HUES48 (cell line): Measurements from ENCODE around the gene AP4M1.
A peak's percentile ranks its signal among the peaks of the same experiment; 100 is the strongest.

ENCODE experiments used
- H3K27ac ChIP-seq: one replicate; pipeline ENCODE4 v1.7.0; 2013; ENCODE audit warnings: low read depth, low read length, inconsistent platforms
- H3K27me3 ChIP-seq: 2 replicates; pipeline ENCODE4 v1.6.1; 2013; ENCODE audit warnings: mild to moderate bottlenecking, low read length; ENCODE audit not compliant: control insufficient read depth, insufficient read depth
- H3K36me3 ChIP-seq: 2 replicates; pipeline ENCODE4 v1.6.1; 2013; ENCODE audit warnings: low read length; ENCODE audit not compliant: control insufficient read depth, insufficient read depth
- H3K4me1 ChIP-seq: 2 replicates; pipeline ENCODE4 v1.6.1; 2013; ENCODE audit warnings: mild to moderate bottlenecking, low read length; ENCODE audit not compliant: control insufficient read depth, insufficient read depth
- H3K4me3 ChIP-seq: 2 replicates; pipeline ENCODE4 v1.5.1; 2013; ENCODE audit warnings: mild to moderate bottlenecking, low read depth, low read length
- H3K9ac ChIP-seq: 2 replicates; pipeline ENCODE4 v1.6.1; 2013; ENCODE audit warnings: mild to moderate bottlenecking, low read depth, low read length, moderate library complexity
- H3K9me3 ChIP-seq: 2 replicates; pipeline ENCODE4 v1.6.1; 2013; ENCODE audit warnings: low read length; ENCODE audit not compliant: control insufficient read depth, insufficient read depth

The AP4M1 gene

DNA sequence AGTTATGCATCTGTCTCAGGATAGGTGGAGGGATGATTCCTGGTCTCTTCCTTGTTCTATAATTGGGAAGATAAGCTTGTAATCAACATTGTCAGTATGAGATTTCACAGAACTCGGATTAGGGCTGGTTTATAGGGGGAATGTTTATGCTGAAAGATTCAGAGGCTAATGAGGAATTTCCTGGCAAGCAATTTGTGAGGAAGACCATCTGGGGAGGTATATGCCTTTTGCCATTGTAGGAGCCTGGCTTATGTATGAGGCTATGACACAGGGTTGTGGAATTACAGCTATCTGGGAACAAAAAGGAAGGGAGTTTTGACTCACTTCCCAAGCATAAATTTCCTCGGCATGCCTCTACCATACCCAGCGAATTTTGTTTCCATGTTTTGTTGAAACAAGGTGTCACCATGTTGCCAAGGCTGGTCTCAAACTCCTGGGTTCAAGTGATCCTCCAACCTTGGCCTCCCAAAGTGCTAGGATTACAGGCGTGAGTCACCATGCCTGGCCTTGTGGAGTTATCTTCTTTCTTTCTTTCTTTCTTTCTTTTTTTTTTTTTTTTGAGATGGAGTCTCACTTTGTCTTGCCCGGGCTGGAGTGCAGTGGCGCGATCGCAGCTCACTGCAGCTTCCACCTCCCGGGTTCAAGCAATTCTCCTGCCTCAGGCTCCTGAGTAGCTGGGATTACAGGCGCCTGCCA lies 14.2 kb upstream of the AP4M1 start:
- Histone ChIP-seq H3K27me3 (no peaks in the 10 kb centered on the region), H3K27ac (peak overlapping the region; percentile 91), H3K4me3 (no peak overlapping the region), H3K9ac (no peak overlapping the region), H3K9me3 (no peaks in the 10 kb centered on the region), H3K36me3 (peaks cover 21% of the 10 kb centered on the region), H3K4me1 (peaks cover 17% of the 10 kb centered on the region)

DNA sequence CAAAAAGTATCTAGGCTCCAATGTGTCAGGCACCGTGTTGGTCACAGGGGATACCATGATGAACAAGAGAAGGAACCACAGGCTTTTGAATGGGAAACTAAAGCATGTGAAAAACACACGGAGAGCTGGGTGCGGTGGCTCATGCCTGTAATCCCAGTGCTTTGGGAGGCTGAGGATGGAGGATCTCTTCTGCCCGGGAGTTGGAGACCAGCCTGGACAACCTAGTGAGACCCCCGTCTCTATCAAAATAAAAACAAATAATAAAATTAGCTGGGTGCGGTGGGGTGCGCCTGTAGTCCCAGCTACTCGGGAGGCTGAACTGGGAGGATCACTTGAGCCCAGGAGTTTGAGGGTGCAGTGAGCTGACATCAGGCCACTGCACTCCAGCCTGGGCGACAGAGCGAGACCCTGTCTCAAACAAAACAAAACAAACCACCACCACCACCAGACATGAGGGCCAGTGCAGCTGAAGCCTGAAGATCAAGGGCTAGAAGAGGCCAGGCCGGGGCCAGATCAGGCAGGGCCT lies 13.3 kb upstream of the AP4M1 start:
- peak overlapping the region; percentile 91 for H3K27ac ChIP-seq
- H3K4me1 ChIP-seq = peaks cover 11% of the 10 kb centered on the region
- H3K36me3 ChIP-seq = peaks cover 30% of the 10 kb centered on the region
- peak overlapping the region; percentile 61 for H3K9ac ChIP-seq
- H3K4me3 ChIP-seq = peak overlapping the region; percentile 95
- no peaks in the 10 kb centered on the region for H3K27me3 ChIP-seq
- no peaks in the 10 kb centered on the region for H3K9me3 ChIP-seq

DNA sequence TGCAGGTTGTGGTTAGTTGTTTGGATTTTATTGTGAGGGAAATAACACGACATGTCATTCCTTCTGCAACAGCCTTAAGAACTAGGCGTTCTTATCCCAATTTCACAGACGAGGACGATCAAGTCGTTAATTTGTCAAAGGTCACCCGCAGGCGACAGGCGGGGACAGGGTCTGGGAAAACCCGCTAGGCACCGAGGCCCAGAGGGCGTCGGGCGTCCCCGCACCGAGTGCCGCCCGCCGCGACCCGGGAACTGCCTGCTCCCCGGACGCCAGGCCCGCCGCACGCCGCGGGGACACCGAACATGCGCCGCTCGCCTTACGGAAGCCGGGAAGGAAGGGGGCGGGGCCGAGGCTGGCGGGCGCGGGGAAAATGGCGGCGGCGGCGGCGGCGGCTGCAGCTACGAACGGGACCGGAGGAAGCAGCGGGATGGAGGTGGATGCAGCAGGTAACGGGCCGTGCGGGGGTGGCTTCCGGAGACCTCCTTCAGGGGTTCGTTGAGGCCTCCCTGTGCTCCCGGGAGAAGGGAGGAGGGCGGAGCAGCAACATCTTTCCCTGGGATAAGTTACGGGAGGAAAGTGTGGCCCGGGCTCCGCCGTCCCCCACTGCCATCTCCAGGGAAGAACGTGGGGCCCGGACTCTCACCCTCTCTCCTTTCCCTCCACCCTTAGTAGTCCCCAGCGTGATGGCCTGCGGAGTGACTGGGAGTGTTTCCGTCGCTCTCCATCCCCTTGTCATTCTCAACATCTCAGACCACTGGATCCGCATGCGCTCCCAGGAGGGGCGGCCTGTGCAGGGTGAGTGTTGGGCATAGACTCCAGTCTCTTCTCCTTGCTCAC lies 12.6 kb upstream of the AP4M1 start, which contains the start of gene COPS6:
Gene COPS6, plus strand, starts transcription at position 349 of the 837 bp plus-strand sequence. Its CDS starts 22 bp downstream, at position 371.
- H3K27me3 ChIP-seq = no peaks in the 10 kb centered on the region
- H3K9me3 ChIP-seq = no peaks in the 10 kb centered on the region
- H3K4me3 ChIP-seq = peak within 1 kb of the TSS; percentile 95
- peaks cover 7% of the 10 kb centered on the region; the same call in 1 of the 2 replicates for H3K4me1 ChIP-seq
- peak within 1 kb of the TSS; percentile 91 for H3K9ac ChIP-seq
- peak within 1 kb of the TSS; percentile 91 for H3K27ac ChIP-seq
- peaks cover 37% of the 10 kb centered on the region for H3K36me3 ChIP-seq

DNA sequence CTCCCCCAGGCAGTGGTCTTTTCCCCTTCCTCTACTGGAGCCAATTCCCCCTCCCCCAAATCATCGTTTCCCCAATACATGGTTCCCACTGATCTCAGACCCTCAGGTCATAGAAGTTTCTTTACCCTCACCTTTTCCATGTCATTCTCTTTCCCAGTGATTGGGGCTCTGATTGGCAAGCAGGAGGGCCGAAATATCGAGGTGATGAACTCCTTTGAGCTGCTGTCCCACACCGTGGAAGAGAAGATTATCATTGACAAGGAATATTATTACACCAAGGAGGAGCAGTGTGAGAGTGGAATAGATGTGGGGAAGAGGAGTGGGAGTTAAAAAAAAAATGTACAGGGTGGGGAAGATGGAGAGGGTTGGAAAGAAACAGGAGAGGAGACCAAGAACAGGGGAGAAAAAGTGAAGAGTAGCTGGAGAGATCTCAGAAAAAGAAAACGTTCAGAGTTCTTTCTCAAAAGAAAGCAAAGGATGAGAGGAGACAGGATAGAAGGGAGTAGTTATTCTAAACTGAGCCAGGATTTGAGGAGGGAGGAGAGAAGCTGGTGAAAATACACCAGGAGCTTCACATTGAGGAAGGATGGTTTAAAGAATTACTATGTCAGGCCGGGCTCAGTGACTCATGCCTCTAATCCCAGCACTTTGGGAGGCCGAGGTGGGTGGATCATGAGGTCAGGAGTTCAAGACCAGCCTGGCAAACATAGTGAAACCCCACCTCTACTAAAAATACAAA lies 11.8 kb upstream of the AP4M1 start:
- Histone ChIP-seq H3K36me3 (peaks cover 45% of the 10 kb centered on the region), H3K9me3 (no peaks in the 10 kb centered on the region), H3K9ac (peak overlapping the region; percentile 91), H3K27me3 (no peaks in the 10 kb centered on the region), H3K27ac (peak overlapping the region; percentile 91), H3K4me3 (peak overlapping the region; percentile 95), H3K4me1 (peaks cover 7% of the 10 kb centered on the region; the same call in 1 of the 2 replicates)

DNA sequence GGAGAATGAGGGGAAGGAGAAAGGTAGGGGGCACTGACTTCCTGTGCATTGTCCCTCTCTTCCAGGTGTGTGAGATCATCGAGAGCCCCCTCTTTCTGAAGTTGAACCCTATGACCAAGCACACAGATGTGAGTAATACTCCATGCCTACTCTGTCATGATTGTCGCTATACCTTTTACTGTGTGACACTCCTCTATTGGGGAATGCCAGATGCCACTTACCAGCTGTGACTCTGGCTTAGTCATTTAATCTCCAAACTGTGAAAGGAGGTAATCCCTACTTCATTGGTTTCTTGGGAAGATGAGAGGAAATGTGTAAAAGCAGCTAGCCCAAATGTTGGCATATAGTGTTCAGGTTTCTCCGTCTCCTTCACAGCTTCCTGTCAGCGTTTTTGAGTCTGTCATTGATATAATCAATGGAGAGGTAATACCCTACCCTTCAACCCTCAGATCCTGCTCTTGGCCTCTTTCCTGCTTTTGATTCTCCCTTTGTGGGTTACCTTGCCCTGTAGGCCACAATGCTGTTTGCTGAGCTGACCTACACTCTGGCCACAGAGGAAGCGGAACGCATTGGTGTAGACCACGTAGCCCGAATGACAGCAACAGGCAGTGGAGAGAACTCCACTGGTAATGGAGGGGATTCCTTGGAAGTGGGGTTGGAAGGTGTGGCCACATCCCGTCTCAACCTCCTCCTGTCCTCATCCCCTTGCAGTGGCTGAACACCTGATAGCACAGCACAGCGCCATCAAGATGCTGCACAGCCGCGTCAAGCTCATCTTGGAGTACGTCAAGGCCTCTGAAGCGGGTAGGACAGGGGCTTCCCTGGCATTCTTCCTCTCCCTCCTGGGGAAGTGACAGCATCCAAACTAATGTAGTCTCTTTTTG lies 10.7 kb upstream of the AP4M1 start:
- no peak overlapping the region for H3K9ac ChIP-seq
- peaks cover 56% of the 10 kb centered on the region for H3K36me3 ChIP-seq
- peak overlapping the region; percentile 46 for H3K27ac ChIP-seq

DNA sequence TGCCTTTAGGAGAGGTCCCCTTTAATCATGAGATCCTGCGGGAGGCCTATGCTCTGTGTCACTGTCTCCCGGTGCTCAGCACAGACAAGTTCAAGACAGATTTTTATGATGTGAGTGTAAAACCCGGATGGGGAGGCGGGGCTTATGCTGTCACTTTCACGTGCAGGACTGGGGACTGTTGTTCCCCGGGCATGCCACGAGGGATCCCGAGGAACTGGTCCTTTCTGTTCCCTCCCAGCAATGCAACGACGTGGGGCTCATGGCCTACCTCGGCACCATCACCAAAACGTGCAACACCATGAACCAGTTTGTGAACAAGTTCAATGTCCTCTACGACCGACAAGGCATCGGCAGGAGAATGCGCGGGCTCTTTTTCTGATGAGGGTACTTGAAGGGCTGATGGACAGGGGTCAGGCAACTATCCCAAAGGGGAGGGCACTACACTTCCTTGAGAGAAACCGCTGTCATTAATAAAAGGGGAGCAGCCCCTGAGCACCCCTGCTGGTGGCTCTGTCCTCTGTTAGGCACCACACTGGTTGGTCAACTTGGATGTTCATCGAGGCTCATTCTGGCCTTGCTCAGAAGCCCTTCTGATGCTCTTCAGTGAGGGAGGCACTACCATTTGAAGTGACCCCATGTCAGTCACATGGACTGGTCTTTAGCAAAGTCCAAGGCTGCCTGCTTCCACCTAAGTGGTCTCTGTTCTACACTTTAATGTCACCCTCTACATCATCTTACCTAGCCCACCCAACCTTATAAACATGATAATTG lies 9.8 kb upstream of the AP4M1 start:
- Histone ChIP-seq H3K9ac (no peak overlapping the region), H3K4me1 (peaks cover 7% of the 10 kb centered on the region; the same call in 1 of the 2 replicates), H3K36me3 (peaks cover 64% of the 10 kb centered on the region), H3K27ac (peak overlapping the region; percentile 46), H3K4me3 (no peak overlapping the region), H3K27me3 (no peaks in the 10 kb centered on the region), H3K9me3 (no peaks in the 10 kb centered on the region)

More for the DNA sequence above, 10.7 kb upstream of the AP4M1 start:
- Histone ChIP-seq H3K27me3 (no peaks in the 10 kb centered on the region), H3K4me3 (no peak overlapping the region), H3K9me3 (no peaks in the 10 kb centered on the region), H3K4me1 (peaks cover 7% of the 10 kb centered on the region; the same call in 1 of the 2 replicates)

DNA sequence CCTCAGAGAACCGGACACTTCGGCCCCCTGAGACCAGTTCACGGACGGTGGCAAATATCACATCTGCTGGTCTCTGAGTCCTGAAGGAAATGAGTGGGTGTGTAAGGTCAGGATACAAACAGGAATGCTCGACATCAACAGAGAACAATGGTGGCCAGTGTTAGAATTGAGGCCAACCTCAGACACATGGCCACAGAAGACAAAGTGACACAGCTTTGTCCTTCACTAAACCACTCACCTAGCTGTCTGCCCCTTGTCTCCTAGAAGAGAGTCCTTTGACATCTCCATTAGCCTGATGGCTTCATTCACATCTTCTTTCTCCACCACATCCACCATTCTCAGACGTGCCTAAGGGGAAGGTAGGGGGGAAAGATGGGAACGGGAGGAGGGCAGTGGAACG lies 8.4 kb upstream of the AP4M1 start:
- Histone ChIP-seq H3K27ac (peak overlapping the region; percentile 46), H3K9me3 (no peaks in the 10 kb centered on the region), H3K9ac (no peak overlapping the region), H3K4me3 (no peak overlapping the region), H3K27me3 (no peaks in the 10 kb centered on the region), H3K4me1 (peaks cover 5% of the 10 kb centered on the region; the same call in 1 of the 2 replicates), H3K36me3 (peaks cover 77% of the 10 kb centered on the region)

DNA sequence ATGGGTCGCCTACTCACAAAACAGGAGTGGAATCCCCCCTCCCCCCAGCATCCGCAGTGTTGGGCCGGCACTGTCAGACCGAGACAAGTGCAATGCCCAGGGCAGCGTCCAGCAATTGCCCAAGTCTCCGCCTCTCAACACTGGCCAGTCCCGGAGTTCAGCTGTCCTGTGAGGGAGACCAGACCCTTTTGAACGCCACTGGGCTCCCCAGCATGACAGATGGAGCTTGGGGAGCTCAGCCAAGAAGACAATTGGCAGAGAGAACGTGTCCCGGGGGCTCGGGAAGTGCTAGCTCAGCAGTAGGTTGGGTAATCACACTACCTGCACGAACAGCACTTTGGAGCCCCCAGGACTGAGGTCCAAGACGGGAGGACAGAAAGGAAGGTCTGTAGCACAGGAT lies 7.9 kb upstream of the AP4M1 start:
- H3K27me3 ChIP-seq = no peaks in the 10 kb centered on the region
- H3K4me3 ChIP-seq = no peak overlapping the region
- H3K4me1 ChIP-seq = peaks cover 5% of the 10 kb centered on the region; the same call in 1 of the 2 replicates
- no peaks in the 10 kb centered on the region for H3K9me3 ChIP-seq
- H3K27ac ChIP-seq = peak overlapping the region; percentile 46
- no peak overlapping the region for H3K9ac ChIP-seq
- peaks cover 82% of the 10 kb centered on the region for H3K36me3 ChIP-seq

DNA sequence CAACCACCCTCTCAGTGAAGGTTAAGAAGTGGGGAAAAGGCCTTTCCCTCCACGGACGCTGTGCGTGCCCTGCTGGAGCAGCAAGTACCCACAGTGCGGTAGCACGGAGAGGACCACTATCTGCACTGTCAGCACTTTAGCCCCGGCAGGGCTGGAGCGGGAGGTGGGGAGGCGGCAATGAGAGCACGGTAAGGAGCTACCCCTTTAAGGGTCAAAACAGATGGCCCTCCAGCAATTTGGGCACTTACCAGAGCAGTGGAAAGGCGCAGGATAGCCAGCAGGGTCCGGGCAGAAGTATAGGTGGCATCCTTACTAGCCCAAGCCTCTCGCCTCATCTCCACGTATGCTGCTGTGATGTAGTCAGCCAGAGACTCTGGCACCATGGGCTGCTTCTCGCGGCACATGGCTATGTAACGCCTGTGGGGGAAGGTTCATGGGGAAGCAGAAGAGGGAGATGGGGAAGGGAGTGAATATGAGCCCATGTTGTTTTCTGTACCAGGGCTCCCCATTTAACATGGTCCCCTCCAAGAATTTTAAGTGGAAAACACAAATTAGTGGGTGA lies 7.4 kb upstream of the AP4M1 start:
- Histone ChIP-seq H3K4me3 (no peak overlapping the region), H3K27me3 (no peaks in the 10 kb centered on the region), H3K4me1 (peaks cover 5% of the 10 kb centered on the region; the same call in 1 of the 2 replicates), H3K36me3 (peaks cover 87% of the 10 kb centered on the region), H3K9me3 (no peaks in the 10 kb centered on the region), H3K27ac (no peak overlapping the region), H3K9ac (no peak overlapping the region)
